MCF 10A (cell line): ENCODE results near the gene FBXO46. TPM values are rescaled to one million over a fixed set of nuclear protein-coding genes. Genes with fewer than 3 reads are reported as not detected.

Experiments used
- BruUV-seq: library from RNA; stranded (reverse); fragments of 400-500 nt; replicated peaks from 2 replicates; lab custom pipeline; 2021; lab: Mats Ljungman, UMichigan
- CTCF ChIA-PET: fragments of 300-600 bp; sonication (Branson Sonifier 250); formaldehyde crosslinking; extraction: SDS; loops from one replicate; lab custom pipeline; 2021; ENCODE audit warnings: antibody characterized with exemption, inconsistent platforms; lab: Yijun Ruan, JAX
- POLR2A ChIA-PET: fragments of 300-600, 350-650 bp; sonication (Branson Sonifier 250); formaldehyde crosslinking; extraction: SDS; loops from one replicate; lab custom pipeline; 2020; ENCODE audit warnings: antibody characterized with exemption, inconsistent platforms; lab: Yijun Ruan, JAX
- DNase-seq: peaks from one replicate; pipeline ENCODE4 v3.0.0-alpha.2; 2018; ENCODE audit not compliant: unreplicated experiment
- H3K27ac Mint-ChIP-seq: one replicate; pipeline ENCODE4 v1.8.0; 2022; ENCODE audit warnings: mild to moderate bottlenecking, low read depth, mixed read lengths; ENCODE audit not compliant: unreplicated experiment
- H3K27me3 Mint-ChIP-seq: one replicate; pipeline ENCODE4 v1.8.0; 2022; ENCODE audit warnings: mixed read lengths; ENCODE audit not compliant: insufficient read depth, unreplicated experiment
- H3K36me3 Mint-ChIP-seq: one replicate; pipeline ENCODE4 v1.8.0; 2022; ENCODE audit warnings: mild to moderate bottlenecking, moderate library complexity, mixed read lengths; ENCODE audit not compliant: insufficient read depth, unreplicated experiment
- H3K4me1 Mint-ChIP-seq: one replicate; pipeline ENCODE4 v1.8.0; 2022; ENCODE audit warnings: mixed read lengths; ENCODE audit not compliant: insufficient read depth, unreplicated experiment
- H3K4me3 Mint-ChIP-seq: one replicate; pipeline ENCODE4 v1.8.0; 2022; ENCODE audit warnings: mild to moderate bottlenecking, moderate library complexity, mixed read lengths; ENCODE audit not compliant: unreplicated experiment
- H3K9me3 Mint-ChIP-seq: one replicate; pipeline ENCODE4 v1.8.0; 2022; ENCODE audit warnings: mixed read lengths; ENCODE audit not compliant: unreplicated experiment
- intact Hi-C: fragments of 100-400 bp; cut with micrococcal nuclease; formaldehyde crosslinking; loops from 2 replicates; pipeline ENCODE4 v1.14.1; 2022
- total RNA-seq: library from RNA; stranded (reverse); gene quantifications from 2 replicates; pipeline ENCODE4 v1.2.3, GENCODE V29; 2022
- TF ChIP-seq, protein P1 (sequence below): fragments of 200-600 bp; IDR thresholded peaks from one replicate; pipeline ENCODE4 v1.8.0; 2022; ENCODE audit warnings: antibody characterized with exemption, mild to moderate bottlenecking; ENCODE audit not compliant: unreplicated experiment

Gene FBXO46
- total RNA-seq, 1 experiment from 2014 or later: 15.0 TPM

DNA sequence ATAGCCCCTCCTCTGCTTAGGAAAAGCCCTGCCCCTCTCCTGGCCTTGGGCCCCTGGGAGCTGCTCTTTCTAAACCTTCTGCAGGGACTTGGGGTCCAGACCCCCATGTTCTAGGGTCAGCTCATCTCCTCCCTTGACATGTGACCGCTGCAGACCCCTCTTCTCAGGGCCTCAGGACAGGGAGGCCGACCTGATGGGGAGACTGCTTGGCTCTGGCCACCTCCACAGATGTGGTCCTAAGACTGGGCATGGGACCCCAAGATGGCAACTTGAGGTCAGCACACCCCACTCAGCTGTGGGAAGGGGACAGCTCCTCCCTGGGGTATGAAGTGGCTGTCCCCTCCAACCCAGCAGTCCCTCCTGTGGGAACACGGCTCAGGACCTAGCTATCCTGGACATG is 42.2 kb upstream of the FBXO46 start:
- no peak overlapping the region for H3K4me3 Mint-ChIP-seq
- H3K27me3 Mint-ChIP-seq: no peaks in the 10 kb centered on the region
- TF ChIP-seq, protein P1, sequence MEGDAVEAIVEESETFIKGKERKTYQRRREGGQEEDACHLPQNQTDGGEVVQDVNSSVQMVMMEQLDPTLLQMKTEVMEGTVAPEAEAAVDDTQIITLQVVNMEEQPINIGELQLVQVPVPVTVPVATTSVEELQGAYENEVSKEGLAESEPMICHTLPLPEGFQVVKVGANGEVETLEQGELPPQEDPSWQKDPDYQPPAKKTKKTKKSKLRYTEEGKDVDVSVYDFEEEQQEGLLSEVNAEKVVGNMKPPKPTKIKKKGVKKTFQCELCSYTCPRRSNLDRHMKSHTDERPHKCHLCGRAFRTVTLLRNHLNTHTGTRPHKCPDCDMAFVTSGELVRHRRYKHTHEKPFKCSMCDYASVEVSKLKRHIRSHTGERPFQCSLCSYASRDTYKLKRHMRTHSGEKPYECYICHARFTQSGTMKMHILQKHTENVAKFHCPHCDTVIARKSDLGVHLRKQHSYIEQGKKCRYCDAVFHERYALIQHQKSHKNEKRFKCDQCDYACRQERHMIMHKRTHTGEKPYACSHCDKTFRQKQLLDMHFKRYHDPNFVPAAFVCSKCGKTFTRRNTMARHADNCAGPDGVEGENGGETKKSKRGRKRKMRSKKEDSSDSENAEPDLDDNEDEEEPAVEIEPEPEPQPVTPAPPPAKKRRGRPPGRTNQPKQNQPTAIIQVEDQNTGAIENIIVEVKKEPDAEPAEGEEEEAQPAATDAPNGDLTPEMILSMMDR: no peak
- ChIA-PET CTCF (interaction anchor here (1.0 to 1.5 kb wide), 4 partner anchors 18 to 56 kb away, joined by 3 to 6 read pairs (median 4); no protein-coding TSS in a partner anchor), POLR2A (interaction anchor here (2.7 kb wide), 1 partner anchor 9 kb away, joined by 15 read pairs; the partner anchor contains the start of gene DMPK)
- H3K36me3 Mint-ChIP-seq: peaks cover 43% of the 10 kb centered on the region
- no peaks in the 10 kb centered on the region for H3K9me3 Mint-ChIP-seq
- intact Hi-C loops: no loop called here
- H3K4me1 Mint-ChIP-seq: peaks cover 12% of the 10 kb centered on the region
- no TSS peak for BruUV-seq
- H3K27ac Mint-ChIP-seq: no peak overlapping the region
- no peak for DNase-seq

DNA sequence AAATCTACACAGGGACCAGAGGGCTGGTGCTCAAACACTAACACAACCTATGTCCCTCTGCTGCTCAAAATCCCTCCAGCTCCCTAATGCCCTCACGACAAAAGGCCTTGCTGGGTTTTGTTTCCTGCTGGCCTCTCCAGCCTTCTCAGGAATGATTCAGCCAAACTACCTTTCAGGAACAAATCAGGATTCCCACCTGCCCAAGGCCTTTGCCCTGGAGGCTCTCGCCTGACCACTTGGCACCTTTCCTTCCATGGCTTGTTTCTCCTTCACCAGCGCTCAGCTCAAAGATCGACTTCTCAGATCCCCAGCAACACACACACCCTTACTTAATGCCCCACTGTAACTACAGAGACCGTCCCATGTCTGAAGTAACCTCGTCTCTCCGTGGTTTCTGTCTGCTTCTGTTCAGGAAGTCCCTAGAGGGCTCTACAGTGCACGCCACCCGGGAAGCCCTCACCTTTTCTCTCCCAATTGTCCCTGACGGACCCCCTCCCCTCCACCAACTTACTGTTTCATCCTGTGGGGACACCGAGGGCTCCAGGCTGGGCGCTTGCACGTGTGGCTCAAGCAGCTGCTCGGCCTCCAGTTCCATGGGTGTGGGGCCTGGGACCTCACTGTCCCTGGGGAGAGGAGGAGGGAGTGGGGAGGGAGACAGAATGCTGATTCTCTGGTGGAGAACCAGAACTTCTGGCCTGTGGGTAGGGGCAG is 41.6 kb upstream of the FBXO46 start:
- no peak for DNase-seq
- no peaks in the 10 kb centered on the region for H3K27me3 Mint-ChIP-seq

DNA sequence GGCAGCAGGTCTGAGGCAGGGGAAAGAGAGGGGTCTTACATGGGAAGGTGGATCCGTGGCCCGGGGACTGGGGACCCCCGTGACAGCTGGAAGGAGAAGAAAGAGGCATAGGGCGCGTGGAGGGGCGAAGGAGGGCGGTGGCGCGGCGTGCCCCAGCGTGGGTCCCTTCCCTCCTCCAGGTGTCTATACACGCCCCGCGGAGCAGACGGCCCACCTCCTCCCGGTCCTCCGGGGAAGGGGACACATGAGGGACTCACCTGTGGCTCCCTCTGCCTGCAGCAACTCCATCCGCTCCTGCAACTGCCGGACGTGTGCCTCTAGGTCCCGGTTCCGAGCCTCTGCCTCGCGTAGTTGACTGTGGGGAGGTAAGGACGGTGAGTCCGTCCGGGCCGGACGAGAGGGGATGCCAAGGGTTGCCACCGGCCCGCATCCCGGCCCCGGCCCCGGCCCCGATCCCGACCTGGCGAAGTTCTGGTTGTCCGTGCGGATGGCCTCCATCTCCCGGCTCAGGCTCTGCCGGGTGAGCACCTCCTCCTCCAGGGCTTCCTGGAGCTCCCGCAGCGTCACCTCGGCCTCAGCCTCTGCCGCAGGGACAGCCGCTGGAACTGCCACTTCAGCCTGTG is 40.7 kb upstream of the FBXO46 start:
- Mint-ChIP-seq H3K4me1 (peaks cover 12% of the 10 kb centered on the region), H3K27me3 (no peaks in the 10 kb centered on the region), H3K4me3 (peak overlapping the region; percentile 84), H3K27ac (peak overlapping the region; percentile 82), H3K9me3 (no peaks in the 10 kb centered on the region), H3K36me3 (peaks cover 36% of the 10 kb centered on the region)
- TF ChIP-seq, protein P1: no peak
- ChIA-PET CTCF (interaction anchor here (0.6 to 0.9 kb wide), 3 partner anchors 31 to 84 kb away, joined by 3 to 4 read pairs (median 3); no protein-coding TSS in a partner anchor), POLR2A (interaction anchor here (0.6 to 5.9 kb wide), 10 partner anchors 10 to 79 kb away, joined by 3 to 152 read pairs (median 36); partner anchors contain the start of genes DMPK, DMWD, QPCTL and SNRPD2)
- DNase-seq: no peak
- intact Hi-C loops: loop anchor here (2.0 kb wide), 1 partner anchor 111 kb away; no protein-coding TSS in a partner anchor
- no TSS peak for BruUV-seq

More for the DNA sequence above, 41.6 kb upstream of the FBXO46 start:
- BruUV-seq: no TSS peak
- CTCF ChIA-PET: interaction anchor here (0.6 to 1.5 kb wide), 5 partner anchors 16 to 83 kb away, joined by 3 to 4 read pairs (median 3); no protein-coding TSS in a partner anchor
- POLR2A ChIA-PET: interaction anchor here (0.6 to 5.2 kb wide), 3 partner anchors 10 to 52 kb away, joined by 4 to 41 read pairs (median 15); partner anchors contain the start of gene DMPK
- H3K36me3 Mint-ChIP-seq: peaks cover 43% of the 10 kb centered on the region
- H3K27ac Mint-ChIP-seq: no peak overlapping the region
- intact Hi-C loops: no loop called here
- no peak overlapping the region for H3K4me3 Mint-ChIP-seq
- no peaks in the 10 kb centered on the region for H3K9me3 Mint-ChIP-seq
- TF ChIP-seq, protein P1: no peak
- peaks cover 12% of the 10 kb centered on the region for H3K4me1 Mint-ChIP-seq
